GM12891 (cell line): ENCODE data around the gene AKIRIN1.

Experiments
- POLR2A ChIP-seq: IDR thresholded peaks from 2 replicates; pipeline ENCODE4 v1.6.1; 2011; ENCODE audit warnings: low read depth, low read length, control low read depth
- POLR2AphosphoS5 ChIP-seq: IDR thresholded peaks from 2 replicates; pipeline ENCODE4 v1.6.1; 2011; ENCODE audit warnings: low read depth, low read length, control low read depth
- POU2F2 ChIP-seq: IDR thresholded peaks from 2 replicates; pipeline ENCODE4 v1.6.1; 2011; ENCODE audit warnings: low read depth, mild to moderate bottlenecking, control low read depth, low read length, moderate library complexity
- SPI1 ChIP-seq: IDR thresholded peaks from 2 replicates; pipeline ENCODE4 v1.6.1; 2011; ENCODE audit warnings: low read depth, low read length, control low read depth
- TAF1 ChIP-seq: IDR thresholded peaks from 2 replicates; pipeline ENCODE4 v1.6.1; 2011; ENCODE audit warnings: low read depth, low read length, control low read depth

GRCh38 chr1:39017266-39017665 lies 26.2 kb downstream of the AKIRIN1 start:
- TF ChIP-seq POLR2AphosphoS5 (no peak), POLR2A (no peak), TAF1 (no peak), SPI1 (no peak), POU2F2 (no peak)
